Testis (tissue), 3 donors: Measurements from ENCODE around the gene COX17. TPM values are rescaled to one million over a fixed set of nuclear protein-coding genes. Genes with fewer than 3 reads are reported as not detected.
A peak's percentile ranks its signal among the peaks of the same experiment; 100 is the strongest.

Experiments
- DNase-seq: peaks from one replicate; pipeline ENCODE4 v3.0.0-alpha.2; 2019
- H3K27ac ChIP-seq, 2 donors: fragments of 200-600 bp; sonication (generic); one replicate each; pipeline ENCODE4 v1.5.1; 2019
- H3K27me3 ChIP-seq: fragments of 200-600 bp; sonication (generic); one replicate; pipeline ENCODE4 v1.5.1; 2019
- H3K36me3 ChIP-seq: fragments of 200-600 bp; sonication (generic); one replicate; pipeline ENCODE4 v1.5.1; 2017; ENCODE audit warnings: low read depth; ENCODE audit errors: missing control alignments
- H3K4me1 ChIP-seq: fragments of 200-600 bp; sonication (generic); one replicate; pipeline ENCODE4 v1.5.1; 2019
- H3K4me3 ChIP-seq, 2 donors: fragments of 200-600 bp; sonication (generic); one replicate each; pipeline ENCODE4 v1.5.1; 2017 to 2019
- H3K9me3 ChIP-seq: fragments of 200-600 bp; sonication (generic); one replicate; pipeline ENCODE4 v1.5.1; 2017
- CTCF ChIP-seq, 3 experiments: fragments of 450-650 bp in 2 of 3; fragments of 200-600 bp in 1 of 3; sonication (generic) in 1 of 3; IDR thresholded peaks; one replicate each; pipeline ENCODE4 v1.5.1; 2016 to 2019; ENCODE audit warnings: antibody characterized with exemption in 3 of 3, mild to moderate bottlenecking in 2 of 3, moderate library complexity in 1 of 3
- POLR2A ChIP-seq: fragments of 450-650 bp; IDR thresholded peaks from one replicate; pipeline ENCODE4 v1.6.1; 2017; ENCODE audit warnings: antibody characterized with exemption, mild to moderate bottlenecking, moderate library complexity
- WGBS, 2 donors: methylation state at CpG; one replicate each; pipeline ENCODE4 v1.1.5; 2018; 5-methylcytosine and 5-hydroxymethylcytosine counted together
- intact Hi-C: fragments of 100-400 bp; cut with DNase I; formaldehyde crosslinking; loops from one replicate; pipeline ENCODE4 v1.15.1; 2023; ENCODE audit warnings: low total_unique reads
- polyA plus RNA-seq: library from polyadenylated mRNA; stranded (reverse); fragments of 350-450 nt; fragmentation: Illumina TruSeq; extraction: RNeasy Lipid Tissue Mini Kit (QIAGEN cat#74804); gene quantifications from one replicate; pipeline ENCODE4 v1.2.3, GENCODE V29; 2014; ENCODE audit warnings: low read depth, low replicate concordance; ENCODE audit not compliant: insufficient read depth
- total RNA-seq, 2 donors: library from RNA; depleted of rRNA; stranded (reverse); fragments of >200 nt; gene quantifications; one replicate each; pipeline ENCODE4 v1.2.3, GENCODE V29; 2016

The COX17 gene
- total and polyA plus RNA-seq, 3 donors from 2014 or later, result 35.4 to 81.7 (median 39.1) TPM

GRCh38 chr3:119637679-119638477 is 39.3 kb downstream of the COX17 start:
- Histone ChIP-seq H3K4me1 (peaks cover under 1% of the 10 kb centered on the region), H3K27me3 (no peaks in the 10 kb centered on the region), H3K4me3 (no peak overlapping the region), H3K27ac (peak overlapping the region in 1 of 2 donors; percentile 39), H3K9me3 (no peaks in the 10 kb centered on the region), H3K36me3 (no peaks in the 10 kb centered on the region)
- no peak for DNase-seq
- TF ChIP-seq POLR2A (no peak), CTCF (IDR thresholded peaks at IDR 0.05) (no peak)
- intact Hi-C loops, result no loop called here
- 83% methylated on average over 3 of the region's 3 CpGs for WGBS, 2 donors

GRCh38 chr3:119636891-119637611 is 40.2 kb downstream of the COX17 start:
- Histone ChIP-seq H3K4me1 (peaks cover 9% of the 10 kb centered on the region), H3K27ac (peak overlapping the region in 1 of 2 donors; percentile 39), H3K4me3 (no peak overlapping the region), H3K36me3 (no peaks in the 10 kb centered on the region), H3K27me3 (no peaks in the 10 kb centered on the region), H3K9me3 (no peaks in the 10 kb centered on the region)
- intact Hi-C loops, result no loop called here
- WGBS, 2 donors, result 84 to 95% methylated on average over 4 of the region's 4 CpGs
- no peak for TF ChIP-seq POLR2A
- no peak for TF ChIP-seq CTCF (IDR thresholded peaks at IDR 0.05)
- DNase-seq, result no peak

- Histone ChIP-seq H3K4me1 (peaks cover 10% of the 10 kb centered on the region), H3K4me3 (no peak overlapping the region), H3K9me3 (no peaks in the 10 kb centered on the region), H3K27ac (no peak overlapping the region), H3K27me3 (no peaks in the 10 kb centered on the region), H3K36me3 (no peaks in the 10 kb centered on the region)
- 33 to 44% methylated on average over 1 of the region's 1 CpG for WGBS, 2 donors
- TF ChIP-seq POLR2A (no peak), CTCF (IDR thresholded peaks at IDR 0.05) (no peak)
- intact Hi-C loops, result no loop called here
- no peak for DNase-seq
These were observed 41.0 kb downstream of the COX17 start for GRCh38 chr3:119636249-119636648.

DNA sequence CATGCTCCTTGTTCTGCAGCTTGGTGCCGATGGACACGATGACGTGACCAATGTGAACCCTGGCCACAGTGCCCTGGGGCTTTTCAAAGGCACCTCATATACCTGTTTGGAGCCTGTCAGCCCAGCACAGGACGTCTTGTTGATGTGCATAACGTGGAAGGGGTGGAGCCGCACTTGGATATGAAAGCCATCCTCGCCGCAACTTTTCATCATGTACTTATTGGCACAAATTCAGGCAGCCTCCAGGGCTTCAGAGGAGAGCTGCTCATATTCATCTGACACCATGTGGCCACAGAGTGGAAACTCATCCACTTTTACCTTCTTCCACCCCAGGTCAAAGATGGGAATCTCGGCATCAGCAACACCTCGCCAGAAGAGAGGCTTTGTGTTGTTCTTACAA is 41.5 kb downstream of the COX17 start:
- Histone ChIP-seq H3K36me3 (no peaks in the 10 kb centered on the region), H3K4me3 (no peak overlapping the region), H3K27ac (no peak overlapping the region), H3K27me3 (no peaks in the 10 kb centered on the region), H3K9me3 (no peaks in the 10 kb centered on the region), H3K4me1 (peaks cover 11% of the 10 kb centered on the region)
- intact Hi-C loops, result no loop called here
- DNase-seq, result no peak
- TF ChIP-seq POLR2A (no peak), CTCF (IDR thresholded peaks at IDR 0.05) (no peak)
- 91% methylated on average over 8 to 10 of the region's 10 CpGs for WGBS, 2 donors
